Measurements from ENCODE around the gene FGF23.

- TF ChIP-seq CTCF (IDR thresholded peaks at IDR 0.05): no peak
- TF ChIP-seq POLR2A (IDR thresholded peaks at IDR 0.05): no peak
Measured at GRCh38 chr12:4418913-4419312, 39.4 kb upstream of the FGF23 start.

All from body of pancreas (tissue), 4 donors.